GM19023 (cell line): ENCODE data around the gene COL1A1.

Experiments used
- ATAC-seq: cut with Tn5 transposase; IDR thresholded peaks from one replicate; pipeline ENCODE4 v1.9.1; 2021; ENCODE audit warnings: mild to moderate bottlenecking, moderate library complexity; ENCODE audit not compliant: unreplicated experiment

Gene COL1A1

GRCh38 chr17:50187751-50188530, 13.5 kb downstream of the COL1A1 start:
- no peak for ATAC-seq

- ATAC-seq = no peak
Observed at GRCh38 chr17:50187394-50187725, 14.1 kb downstream of the COL1A1 start.

DNA sequence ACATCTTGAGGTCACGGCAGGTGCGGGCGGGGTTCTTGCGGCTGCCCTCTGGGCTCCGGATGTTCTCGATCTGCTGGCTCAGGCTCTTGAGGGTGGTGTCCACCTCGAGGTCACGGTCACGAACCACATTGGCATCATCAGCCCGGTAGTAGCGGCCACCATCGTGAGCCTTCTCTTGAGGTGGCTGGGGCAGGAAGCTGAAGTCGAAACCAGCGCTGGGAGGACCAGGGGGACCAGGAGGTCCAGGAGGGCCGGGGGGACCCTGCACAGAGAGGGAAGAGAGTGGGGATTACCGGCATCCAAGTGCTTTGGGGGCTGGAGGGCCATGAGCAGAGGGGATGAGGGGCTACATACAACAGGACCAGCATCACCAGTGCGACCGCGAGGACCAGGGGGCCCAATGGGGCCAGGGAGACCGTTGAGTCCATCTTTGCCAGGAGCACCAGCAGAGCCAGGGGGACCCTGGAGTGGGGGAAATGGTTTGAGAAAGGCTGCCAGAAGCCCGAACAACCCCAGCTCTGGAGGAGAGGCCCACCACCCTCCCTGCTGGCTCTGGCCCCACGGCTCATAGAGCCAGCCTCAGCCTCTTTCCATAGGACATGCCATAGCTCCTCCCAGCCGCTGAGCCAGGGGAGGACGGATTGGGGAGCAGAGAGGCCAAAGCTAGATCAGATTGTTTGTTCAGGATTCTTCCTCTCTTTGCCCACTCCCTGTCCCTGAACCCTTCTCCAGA, 14.6 kb downstream of the COL1A1 start:
- ATAC-seq = no peak

- no peak for ATAC-seq
Observed at GRCh38 chr17:50185631-50186471, 15.6 kb downstream of the COL1A1 start.

- ATAC-seq = no peak
Observed at GRCh38 chr17:50184611-50185398, 16.6 kb downstream of the COL1A1 start.

GRCh38 chr17:50184064-50184463, 17.4 kb downstream of the COL1A1 start:
- no peak for ATAC-seq

DNA sequence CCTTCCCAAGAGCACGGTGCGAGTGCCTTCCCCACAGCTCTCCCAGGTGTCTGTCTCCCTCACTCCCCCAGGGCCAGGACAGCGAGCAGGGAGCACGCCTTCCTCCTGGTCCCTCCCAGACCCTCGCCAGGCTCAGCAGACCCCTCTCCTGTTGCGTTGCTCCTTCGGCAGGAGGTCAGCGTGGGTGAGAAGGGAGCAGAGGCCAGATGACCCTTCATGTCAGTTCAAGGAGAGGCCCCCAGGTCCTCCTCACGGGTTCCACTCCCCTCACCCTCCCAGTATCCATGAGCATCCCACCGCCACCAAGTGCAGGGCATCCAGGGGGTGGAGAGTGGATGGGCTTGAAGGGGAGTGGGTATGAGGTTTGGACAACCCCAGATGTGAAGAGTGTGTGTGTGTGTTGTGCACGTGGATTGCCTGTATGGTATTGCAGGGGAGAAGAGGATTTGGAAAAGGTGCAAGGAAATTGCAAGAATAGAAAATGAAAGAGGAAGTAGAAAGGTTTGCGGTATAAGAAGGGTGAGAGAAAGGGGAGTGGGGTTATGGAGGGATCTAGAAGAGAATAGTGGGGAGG, 17.9 kb downstream of the COL1A1 start:
- no peak for ATAC-seq

- ATAC-seq = no peak
Observed at GRCh38 chr17:50182783-50183420, 18.5 kb downstream of the COL1A1 start.

DNA sequence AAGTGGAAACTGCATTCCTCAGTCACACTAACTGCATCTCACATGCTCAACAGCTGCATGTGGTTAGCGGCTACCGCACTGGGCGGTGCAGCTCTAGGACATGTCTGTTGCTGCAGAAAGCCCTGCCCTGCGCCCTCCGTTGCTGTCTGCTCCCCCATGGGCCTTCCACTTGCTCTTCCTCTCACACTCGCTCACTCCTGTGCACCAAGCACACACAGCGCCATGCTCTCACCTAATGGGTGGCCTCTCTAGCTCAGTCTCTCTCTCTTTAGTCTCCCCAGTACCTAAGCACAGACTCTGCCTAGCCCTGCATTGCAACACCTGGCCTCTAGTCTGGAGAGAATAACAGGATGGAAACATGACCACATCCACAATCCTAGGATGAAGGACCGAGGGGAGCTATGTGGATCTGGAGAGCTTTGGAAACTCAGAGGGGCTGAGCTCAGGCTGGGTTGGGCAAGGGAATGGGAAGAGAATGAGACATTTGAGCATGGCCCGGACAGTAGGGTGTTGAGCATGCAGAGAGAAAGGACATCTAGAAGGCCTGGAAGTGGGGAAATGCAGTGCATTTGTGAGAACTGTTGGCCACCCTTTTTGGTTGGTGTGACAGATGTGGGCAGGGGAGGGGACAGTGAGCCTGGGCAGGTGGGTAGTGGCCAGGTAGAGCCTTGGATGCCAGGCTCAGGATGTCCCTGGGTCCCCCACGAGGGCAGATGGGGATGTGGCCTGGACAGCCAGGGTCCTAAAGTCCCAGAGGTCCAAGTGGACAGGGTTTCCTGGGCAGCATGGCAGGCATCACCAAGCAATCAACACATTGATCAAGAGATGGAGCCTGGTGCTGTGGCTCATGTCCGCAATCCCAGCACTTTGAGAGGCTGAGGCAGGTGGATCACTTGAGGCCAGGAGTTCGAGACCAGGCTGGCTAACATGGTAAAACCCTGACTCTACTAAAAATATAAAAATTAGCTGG, 19.6 kb downstream of the COL1A1 start:
- ATAC-seq = no peak

DNA sequence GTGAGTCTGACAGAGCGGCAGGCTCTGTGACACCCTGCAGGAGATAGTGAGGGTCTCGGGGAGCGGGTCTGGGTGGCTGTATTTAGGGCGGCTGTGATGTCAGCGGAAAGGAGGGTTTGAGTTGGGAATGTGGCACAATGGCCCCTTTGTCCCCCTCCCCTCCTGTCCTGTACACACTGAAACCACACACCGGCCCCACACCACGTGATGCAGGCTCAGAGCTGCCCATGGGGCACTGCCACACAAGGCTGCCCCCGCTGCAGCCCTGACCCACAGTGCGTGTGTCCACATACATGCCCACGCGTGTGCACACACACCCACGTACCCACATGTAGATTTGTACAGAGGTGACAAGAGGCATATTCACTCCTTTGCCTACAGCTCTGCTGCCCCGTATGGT, 20.3 kb downstream of the COL1A1 start:
- ATAC-seq = no peak

GRCh38 chr17:50180620-50181019, 20.8 kb downstream of the COL1A1 start:
- no peak for ATAC-seq

DNA sequence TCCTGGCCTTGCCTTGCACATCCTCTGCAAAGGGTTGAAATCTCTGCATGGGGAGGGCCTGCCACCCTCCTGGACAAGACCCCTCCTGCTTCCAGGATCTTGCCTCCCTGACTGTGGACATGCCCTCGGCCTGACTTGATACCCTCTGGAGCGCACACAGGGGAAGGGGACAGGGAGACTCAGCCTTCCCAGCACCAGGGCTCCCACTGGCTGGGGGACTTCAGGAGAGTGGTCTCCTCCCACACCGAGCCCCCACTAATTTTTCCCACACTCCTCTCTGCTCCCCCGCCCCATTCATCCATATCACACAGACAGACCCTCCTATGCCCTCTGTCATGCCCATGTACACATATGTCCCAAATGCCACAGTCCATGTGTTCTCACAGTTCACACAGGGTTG, 21.3 kb downstream of the COL1A1 start:
- ATAC-seq = no peak

DNA sequence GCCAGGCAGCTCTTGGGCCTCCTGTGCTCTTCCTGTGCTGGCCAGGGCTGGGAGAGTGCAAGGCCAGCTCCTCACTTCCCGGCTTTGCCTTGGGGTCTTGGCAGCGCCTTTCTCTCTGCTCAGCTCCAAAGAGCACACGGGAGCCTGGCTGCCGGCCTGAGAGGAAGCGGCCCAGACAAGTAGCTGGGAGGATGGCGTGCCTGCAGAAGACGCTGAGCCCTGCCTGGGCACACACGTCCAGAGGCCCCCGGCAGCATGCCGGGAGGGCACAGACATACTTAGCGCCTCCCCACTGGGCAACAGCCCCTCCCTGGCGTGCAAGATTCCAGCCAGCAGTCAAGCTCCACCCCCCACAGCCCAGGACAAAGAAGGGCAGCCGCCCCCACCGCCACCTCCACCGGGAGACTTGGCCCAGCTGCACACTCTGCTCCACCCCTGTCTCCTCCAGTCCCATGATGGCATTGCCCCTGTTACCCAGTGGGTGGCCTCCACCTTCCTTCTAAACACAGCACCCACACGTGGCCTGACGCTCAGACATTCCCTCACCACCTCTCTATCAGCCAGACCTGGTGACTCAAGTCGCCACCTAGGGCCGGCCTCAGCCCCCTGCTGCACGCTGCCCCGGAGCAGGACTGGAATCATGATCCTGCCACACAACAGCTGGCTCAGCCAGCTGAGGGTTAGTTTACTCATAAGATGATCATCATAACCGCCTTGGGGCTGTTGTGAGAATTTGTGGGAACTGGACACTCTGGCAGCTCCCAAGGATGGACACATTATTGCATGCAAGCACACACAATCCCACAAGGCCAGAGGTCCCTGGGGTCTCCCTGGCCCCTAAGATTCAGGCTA, 23.2 kb downstream of the COL1A1 start:
- no peak for ATAC-seq

DNA sequence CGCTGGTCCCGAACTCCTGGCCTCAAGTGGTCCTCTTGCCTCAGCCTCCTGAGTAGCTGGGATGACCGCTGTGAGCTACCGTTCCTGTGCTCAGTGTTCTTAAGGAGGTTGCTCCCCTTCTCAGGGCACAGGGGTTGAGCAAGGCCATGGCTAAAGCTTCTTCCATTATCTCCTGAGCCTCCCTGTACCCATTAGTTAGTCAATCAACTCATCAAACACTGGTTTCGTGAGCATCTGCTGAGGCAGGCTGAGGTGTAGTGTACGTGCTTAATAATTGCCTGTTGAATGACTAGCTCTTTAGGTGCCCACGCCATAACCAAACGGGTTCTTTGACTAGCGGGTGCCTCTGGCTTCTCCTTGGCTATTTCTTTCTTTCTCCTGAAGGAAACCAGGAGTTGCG, 24.0 kb downstream of the COL1A1 start:
- ATAC-seq = no peak

DNA sequence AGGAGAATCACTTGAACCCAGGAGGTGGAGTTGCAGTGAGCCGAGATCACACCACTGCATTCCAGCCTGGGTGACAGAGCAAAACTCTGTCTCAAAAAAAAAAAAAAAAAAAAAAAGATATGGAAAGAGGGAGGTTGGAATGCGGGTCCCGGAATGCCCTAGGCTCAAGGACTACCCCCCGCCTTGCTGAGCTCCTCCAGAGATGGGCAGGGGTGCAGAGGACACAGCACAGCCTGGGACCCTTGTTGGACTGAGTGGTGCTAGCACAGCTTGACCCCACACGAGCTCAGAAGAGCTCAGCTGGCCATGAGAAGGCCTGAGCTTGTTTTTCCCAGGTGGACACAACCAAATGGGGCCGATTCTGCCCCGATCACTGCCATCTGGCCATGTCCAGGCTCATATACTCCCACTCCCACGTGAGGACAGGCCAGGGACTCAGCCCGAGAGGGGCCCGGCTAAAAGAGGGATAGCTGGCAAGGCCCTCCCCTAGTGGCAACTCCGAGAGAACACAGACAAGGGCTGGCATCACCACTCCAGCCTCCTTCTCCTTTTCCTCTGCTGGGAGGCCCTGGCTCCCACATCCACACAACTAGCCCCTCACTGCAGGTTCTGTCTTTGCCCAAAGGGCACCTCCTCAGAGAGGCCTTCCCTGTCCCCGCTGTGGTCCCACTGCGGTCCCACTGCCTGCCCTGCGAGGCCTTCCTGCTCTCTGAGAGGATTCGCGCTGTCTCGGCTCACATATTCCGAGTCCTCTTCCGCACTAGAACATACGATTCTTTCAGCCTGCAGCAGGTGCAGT, 24.7 kb downstream of the COL1A1 start:
- no peak for ATAC-seq

- no peak for ATAC-seq
Observed at GRCh38 chr17:50175035-50175807, 26.2 kb downstream of the COL1A1 start.
